Activated CD8-positive, alpha-beta memory T cell treated with anti-CD3 and anti-CD28 coated beads, Interleukin-2, amount 50 U/mL, for 4 hours (primary cell): ENCODE data around the gene STRIP1.

Experiments
- DNase-seq: peaks from one replicate; pipeline ENCODE4 v3.0.0-alpha.2; 2020

STRIP1 gene, protein sequence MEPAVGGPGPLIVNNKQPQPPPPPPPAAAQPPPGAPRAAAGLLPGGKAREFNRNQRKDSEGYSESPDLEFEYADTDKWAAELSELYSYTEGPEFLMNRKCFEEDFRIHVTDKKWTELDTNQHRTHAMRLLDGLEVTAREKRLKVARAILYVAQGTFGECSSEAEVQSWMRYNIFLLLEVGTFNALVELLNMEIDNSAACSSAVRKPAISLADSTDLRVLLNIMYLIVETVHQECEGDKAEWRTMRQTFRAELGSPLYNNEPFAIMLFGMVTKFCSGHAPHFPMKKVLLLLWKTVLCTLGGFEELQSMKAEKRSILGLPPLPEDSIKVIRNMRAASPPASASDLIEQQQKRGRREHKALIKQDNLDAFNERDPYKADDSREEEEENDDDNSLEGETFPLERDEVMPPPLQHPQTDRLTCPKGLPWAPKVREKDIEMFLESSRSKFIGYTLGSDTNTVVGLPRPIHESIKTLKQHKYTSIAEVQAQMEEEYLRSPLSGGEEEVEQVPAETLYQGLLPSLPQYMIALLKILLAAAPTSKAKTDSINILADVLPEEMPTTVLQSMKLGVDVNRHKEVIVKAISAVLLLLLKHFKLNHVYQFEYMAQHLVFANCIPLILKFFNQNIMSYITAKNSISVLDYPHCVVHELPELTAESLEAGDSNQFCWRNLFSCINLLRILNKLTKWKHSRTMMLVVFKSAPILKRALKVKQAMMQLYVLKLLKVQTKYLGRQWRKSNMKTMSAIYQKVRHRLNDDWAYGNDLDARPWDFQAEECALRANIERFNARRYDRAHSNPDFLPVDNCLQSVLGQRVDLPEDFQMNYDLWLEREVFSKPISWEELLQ

DNA sequence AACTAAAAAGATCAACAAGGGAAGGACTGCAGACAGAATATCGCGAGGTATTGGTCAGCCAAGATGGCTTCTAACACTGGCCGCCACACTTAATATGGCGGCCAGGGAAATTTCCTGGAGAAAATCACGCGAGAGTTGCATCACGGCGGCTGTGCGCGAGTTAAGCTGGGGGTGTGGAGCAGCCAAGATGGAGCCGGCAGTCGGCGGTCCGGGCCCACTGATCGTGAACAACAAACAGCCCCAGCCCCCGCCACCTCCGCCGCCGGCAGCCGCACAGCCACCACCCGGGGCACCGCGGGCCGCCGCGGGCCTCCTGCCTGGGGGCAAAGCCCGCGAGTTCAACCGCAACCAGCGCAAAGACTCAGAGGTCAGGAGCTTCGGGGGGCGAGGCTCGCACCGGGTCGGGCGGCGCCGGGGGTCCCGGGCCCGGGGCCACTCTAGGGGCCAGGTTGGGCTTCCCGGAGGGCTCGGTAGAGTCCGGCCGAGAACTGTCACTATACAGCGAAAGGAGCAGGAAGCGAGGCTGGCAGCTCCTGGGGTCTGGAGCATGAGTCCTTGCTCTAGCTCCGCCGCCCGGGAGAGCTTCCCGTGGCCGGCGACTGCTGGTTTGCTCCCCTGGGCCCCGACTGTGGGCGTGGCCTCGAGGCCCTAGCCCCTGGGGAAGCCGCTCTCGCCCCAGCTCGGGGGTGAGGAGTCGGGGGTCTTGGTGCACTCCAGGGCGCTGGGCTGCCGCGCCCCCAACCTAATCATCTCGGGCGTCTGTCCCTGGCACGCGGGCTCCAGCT lies at the start of gene STRIP1:
TSS of gene STRIP1 (plus strand) at position 174 of the 785 bp plus-strand sequence. CDS start at position 188, 14 bp downstream.
- DNase-seq: peak; percentile 92

DNA sequence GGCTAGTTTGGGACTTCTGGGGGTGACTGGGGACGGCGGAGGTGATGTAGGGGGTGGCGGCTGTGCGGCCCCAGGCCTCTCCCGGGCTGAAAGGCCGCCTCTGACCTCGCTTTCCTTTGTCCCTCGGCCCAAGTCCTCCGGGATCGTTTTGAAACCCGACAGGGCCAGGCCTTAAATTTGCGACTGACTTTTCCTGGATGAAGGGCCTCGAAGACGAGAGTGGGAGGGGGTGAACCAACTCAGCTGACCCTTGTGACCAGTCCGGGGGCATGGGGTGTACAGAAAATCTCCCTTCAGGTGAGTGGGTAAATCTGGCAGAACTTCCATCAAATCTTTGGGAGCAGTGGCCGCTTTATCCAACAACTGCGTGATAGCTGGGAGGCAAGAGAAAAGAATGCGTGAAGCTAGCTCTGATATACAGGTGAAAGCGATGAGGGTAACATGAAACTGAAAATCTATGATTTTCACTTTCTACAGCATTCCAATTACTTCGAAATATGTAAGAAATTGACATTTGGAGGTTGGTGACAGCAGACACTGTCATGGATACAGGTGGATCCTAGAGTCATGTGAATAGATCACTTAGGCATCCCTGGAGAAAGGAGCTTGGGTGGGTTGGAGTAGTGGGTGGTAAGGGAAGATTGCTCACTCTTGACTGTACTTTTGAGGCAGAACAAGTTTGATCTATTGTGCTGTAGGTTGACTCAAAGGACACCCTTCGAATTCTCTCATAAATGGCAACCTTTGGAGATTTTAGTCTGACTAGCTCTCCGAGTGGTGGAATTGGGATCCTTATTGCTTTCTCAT lies 49.0 kb upstream of the STRIP1 start:
- no peak for DNase-seq

DNA sequence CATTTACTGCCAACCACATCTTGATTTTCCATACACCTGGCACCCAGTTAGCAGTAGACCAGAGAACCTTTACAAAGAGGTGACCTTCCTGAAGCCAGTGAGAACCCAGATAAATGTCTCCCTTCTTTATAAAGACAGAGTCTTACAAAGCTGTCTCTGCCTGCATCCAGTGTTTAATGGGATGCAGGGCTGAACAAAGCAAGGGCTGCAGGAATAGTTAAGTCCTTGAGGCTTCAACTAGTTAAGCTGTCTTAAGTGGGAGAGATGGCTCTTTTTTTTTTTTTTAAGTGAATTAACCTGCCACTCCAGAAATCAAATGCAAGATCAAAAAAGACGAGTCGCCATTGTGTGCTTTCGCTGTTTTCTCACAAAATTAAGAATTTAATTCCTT lies 48.4 kb upstream of the STRIP1 start:
- DNase-seq: no peak

DNA sequence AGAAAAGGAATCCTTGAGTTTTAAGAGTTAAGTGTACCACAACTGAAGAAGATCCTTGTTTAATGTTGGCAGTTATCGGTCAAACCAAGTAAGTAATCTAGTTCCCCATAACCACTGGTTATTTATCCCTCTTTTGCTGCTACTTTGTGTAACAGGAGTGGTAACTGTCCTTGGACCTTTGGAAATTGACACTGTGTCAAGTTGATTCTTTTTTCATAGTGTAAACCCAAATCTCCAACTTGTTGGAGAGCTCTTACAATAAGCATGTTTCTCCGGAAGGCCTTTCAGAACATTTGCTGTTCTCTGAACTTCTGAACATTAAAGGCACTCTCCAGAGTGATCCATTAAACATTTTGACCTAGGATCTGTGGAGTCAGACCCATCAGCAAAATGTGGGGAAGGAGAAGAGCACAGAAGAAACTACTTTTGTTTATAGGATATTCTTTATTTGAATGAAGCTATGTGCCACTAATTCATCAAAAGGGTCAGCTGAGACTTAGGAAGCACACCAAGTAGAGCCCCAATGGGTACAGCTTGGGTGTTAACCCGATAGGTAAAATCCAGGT lies 46.0 kb upstream of the STRIP1 start:
- DNase-seq: no peak

DNA sequence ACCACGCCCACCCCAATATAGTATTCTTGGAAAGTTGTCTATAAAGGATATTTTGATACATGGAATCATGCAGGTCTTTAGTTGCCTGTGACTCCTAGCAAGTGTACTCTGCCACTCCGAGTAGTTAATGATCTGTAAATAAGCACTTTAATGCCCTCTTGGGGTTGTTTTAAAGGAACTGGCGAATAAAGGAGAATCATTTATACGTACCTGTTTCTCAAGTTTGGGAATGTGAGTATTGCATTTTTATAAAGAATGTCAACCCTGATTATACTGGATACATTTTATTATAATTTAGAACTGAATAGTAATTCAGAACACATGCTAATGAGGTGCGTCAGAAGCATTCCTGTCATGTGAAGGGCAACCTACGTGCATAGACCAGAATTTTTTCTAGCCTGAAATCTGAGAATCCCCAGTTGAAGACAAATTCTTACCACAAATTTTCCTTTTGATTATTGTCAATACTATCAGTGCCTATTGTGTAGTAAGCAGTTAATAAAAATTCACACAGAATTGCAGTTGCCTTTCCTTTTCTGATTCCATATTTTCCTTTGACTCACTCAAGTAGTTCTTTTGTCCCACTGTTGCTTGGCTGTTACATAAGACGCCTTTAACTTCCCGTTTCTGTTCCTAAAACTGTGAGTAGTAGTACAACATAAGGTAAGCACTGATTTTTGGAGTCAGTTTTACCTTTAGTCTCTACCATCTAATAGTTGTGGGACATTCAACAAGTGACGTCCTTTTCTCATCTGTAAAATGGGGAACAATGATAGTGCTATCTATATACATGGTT lies 44.7 kb upstream of the STRIP1 start:
- DNase-seq: no peak

DNA sequence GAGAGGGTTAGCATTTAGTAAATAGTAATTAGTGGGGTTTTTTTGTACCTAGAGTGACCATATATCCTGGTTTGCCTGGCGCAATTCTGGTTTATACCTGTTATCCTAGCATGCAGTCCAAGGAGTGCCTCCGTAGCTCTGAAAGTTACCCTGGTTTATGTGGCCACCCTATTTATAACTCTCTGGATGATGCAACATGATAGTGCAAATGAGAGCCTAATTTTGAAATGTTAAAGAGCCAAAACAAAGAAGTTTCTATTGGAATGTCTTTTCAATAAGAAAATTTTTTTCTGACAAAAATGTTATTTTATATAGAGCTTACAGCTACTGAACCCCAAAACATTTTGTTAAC lies 44.1 kb upstream of the STRIP1 start:
- DNase-seq: no peak

DNA sequence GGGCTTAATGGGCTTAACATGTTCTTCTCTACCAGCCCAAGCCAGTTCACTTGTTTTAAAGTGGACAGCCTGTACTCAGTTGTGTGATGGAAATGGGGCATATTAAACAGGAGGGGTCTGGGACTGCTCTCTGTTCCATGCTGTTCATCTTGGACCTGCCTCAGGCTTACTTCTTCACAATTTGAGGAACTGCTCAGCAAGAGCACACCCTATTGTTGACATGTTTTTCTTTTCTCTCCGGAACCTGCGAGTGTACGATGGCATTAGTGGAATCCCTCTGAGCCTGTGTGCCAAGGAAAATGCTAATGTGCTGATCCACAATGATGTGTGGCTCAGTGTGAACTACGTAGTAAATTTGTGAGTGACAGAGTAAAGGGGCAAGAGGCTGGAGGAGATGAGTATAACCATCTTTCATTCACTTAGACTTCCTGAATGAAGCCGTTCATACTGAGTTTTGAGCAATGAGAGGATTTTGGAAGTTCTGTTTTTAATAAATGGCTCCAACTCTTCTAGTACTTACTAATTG lies 43.0 kb upstream of the STRIP1 start:
- no peak for DNase-seq

DNA sequence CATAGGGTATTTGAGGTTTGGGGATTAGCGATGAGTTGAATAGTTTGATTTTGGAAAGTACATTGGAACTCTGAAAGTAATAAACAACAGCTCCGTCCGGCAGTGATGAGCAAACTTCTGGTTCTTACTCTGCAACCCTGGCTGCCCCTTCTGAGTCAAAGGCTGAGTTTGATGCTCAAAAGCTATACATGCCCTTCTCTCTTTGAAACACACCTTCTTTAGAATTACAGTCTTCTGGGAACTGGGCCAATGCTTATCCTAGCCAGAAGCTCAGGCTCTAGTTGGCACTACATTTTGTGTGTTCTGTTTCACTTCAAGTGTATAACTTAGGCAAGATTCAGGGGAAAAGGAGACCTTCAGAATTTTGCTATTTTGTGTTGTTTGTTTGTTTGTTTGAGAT lies 40.5 kb upstream of the STRIP1 start:
- no peak for DNase-seq

DNA sequence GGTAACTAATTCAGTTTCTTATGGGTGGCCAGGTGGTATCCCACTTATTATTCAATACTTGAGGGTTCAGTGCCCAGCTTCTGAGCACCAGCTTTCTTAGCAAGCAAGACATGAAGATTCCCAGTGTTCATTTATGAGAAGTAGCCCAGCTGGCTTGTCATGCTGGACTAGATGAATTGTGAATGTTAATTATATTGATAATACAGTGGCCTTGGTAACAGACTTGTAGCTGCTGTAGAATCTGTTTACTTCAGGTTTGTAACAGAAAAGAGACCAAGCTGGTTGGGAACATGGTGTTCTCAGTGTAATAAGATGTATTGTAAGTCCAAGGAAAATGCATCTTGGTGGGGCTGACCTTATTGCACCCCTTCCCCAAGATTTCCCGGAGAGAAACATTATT lies 39.8 kb upstream of the STRIP1 start:
- DNase-seq: no peak

DNA sequence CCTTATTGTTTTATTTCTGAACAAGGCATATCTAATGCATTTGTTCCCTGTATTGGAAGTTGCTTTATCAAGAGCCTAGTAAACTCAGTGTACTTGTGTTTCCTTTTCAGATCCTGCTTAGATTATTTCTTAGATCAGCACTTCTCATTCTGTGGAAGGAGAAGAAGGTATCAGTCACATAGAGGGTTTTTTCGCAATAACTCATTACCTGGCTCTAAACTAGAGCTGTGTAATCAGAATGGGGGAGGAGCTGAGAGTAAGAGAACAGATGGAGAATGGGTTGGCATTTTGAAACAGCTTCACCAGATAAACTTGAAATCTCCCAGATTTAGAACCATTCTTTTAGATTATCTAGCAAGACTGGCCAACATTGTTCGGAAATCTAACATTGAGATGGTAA lies 38.9 kb upstream of the STRIP1 start:
- no peak for DNase-seq

DNA sequence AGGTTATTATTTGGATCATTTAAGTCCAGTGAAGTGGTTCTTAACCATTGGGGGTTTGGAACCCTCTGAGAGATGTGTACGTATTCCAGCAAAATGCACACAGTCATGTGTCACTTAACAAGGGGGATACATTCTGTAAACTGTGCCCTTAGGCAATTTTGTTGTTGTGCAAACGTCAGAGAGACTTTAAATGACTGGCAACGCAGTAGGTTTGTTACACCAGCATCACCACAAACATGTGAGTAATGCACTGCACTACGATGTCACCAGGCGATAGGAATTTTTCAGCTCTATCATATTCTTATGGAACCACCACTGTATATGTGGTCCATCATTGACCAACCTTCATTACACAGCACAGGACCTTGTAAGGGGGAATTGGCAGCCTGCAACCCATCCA lies 37.9 kb upstream of the STRIP1 start:
- no peak for DNase-seq

DNA sequence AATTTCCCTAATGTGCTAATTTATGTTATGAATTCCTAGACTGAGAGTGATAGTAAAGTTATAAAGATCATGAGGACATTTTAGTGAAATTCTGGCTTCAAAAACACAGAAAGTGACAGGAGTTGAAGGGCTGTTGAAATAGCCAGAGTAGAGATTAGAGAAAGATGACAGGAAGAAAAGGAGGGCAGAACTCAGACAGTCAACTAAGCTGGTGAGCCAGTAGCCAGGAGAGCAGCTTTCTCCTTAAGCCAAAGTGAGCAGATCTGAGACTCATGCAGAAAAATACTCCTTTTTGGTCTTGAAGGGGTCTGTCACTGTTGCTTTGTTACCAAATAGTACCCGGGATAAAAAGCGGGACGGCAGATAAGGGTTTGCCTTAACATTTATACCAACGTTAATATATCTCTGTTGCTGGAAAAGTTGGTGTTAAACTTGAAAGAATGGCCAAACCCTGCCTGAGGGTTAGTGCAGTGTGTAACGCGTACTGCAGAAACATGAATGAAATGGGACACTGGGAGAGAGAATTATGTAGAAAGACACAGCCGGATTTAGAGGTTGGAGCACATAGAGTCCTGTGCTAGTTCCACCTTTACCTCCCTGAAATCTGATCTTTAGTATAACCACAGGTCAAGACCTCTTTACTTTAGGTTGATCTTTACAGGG lies 37.1 kb upstream of the STRIP1 start:
- no peak for DNase-seq

DNA sequence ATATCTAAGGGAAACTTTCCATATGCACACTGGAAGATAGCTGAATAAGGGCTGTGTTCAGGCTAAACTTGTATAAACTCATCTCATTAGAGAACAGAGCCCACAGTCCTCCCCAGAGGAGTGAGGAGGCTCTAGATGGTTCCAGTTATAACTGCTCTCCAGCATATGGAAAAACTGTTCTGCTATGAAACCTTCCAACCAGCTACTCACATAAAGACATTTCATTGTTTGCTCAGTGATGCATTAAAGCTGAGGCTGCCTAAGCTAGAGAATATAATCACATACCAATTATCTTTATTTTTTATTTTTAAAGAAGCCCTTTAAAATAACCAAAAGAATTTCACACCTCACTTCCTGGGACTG lies 36.6 kb upstream of the STRIP1 start:
- no peak for DNase-seq

DNA sequence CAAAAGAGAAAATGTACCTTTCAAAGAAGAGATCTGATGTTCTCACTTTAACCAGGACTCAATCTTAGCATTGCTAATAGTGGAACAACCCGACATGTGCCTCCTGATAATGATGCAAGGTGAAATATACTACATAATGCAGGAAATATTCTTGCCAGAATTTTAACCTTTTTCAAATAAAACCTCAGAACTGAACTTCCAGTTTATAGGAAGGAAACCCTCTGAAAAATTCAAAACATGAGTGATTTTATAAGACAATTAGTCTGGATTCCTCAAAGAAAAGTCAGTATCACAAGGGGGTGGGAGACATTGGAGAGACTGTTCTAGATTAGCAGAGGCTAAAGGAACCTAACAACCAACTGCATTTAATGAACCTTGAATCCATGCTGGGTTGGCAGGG lies 31.7 kb upstream of the STRIP1 start:
- no peak for DNase-seq

DNA sequence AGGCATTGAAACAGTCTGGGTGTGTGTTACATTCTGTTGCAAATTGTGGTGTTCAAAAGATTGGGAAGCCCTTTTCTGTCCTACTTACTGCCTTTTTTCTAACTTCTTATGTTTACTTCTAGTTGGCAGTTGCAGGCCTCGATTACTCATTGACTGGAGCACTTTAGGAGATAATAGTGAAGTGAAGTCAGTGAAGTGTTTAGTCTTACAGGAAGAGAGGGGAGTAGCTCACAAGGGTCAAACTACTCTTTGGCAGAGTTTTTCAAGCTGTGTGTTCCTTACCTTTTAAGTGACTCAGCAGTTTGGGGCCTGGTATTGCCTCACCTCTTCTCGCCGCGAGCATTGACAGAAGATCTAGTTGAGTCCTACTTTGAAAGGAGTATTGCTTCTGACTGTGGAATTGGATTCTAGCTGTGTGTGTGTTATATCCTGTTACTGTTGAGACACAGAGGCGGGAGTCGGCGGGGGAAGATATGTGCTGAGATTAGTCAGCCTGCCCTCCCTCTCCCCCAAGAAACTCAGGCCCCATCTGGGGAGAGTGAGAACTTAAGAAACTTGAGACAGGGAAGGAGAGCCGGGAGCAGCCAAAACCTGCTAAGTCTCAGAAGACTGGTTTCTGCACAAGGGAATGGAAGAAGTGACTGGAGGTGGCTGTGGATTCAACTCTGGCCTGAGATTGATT lies 30.5 kb upstream of the STRIP1 start:
- DNase-seq: peak; percentile 21

DNA sequence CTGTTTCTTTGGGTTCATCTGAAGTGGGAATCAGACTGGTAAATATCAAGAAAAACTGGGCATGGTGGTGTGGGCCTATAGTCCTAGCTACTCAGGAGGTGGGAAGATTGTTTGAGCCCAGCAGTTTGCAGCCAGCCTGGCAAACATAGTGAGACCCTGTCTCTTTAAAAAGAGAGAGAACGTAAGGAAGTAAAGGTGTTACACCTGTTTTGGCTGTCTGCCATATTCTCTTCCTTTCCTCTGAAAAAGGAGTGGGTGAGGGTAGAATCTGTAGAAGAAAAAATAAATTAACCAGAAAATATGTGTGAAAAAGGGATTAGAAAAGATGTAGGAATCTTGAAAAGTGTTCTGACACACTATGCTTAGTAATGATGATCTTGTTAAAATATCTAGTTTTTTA lies 29.8 kb upstream of the STRIP1 start:
- no peak for DNase-seq

DNA sequence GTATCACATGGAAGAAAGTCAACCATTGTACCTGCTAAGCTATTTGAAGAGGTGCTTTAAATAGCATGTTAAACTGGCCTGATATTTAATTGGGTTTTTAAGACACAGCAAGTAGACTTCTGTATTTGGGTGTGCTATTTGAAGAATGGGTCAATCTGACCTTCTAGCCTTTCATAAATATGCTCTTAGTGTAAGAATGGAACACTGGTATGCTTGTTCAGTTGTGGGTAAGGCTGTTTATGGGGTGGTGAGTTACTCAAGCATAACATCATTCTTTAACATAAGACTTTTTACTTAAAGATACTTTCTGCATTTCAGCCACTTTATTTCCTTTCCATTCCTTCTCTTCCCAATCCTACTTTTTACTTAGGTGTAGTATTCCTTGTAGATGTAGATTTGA lies 28.5 kb upstream of the STRIP1 start:
- DNase-seq: no peak

DNA sequence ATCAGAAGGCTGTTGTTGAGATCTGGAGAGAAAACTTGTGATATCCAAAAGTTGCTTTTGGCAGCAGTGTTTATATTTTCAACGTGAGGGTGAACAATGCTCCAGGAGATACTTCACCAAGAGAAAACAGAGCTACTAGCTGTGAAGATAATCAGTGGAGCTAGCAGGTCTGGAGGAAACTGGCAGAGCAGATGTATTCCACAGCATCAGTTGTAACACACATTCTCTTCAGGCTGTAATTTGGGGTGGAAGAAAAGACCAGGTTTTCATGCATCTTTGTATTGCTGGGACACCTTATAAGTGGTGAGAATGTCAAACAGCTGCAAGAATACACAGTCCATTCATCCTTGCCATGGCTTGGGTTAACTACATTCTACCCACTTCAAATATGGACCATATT lies 27.9 kb upstream of the STRIP1 start:
- no peak for DNase-seq

DNA sequence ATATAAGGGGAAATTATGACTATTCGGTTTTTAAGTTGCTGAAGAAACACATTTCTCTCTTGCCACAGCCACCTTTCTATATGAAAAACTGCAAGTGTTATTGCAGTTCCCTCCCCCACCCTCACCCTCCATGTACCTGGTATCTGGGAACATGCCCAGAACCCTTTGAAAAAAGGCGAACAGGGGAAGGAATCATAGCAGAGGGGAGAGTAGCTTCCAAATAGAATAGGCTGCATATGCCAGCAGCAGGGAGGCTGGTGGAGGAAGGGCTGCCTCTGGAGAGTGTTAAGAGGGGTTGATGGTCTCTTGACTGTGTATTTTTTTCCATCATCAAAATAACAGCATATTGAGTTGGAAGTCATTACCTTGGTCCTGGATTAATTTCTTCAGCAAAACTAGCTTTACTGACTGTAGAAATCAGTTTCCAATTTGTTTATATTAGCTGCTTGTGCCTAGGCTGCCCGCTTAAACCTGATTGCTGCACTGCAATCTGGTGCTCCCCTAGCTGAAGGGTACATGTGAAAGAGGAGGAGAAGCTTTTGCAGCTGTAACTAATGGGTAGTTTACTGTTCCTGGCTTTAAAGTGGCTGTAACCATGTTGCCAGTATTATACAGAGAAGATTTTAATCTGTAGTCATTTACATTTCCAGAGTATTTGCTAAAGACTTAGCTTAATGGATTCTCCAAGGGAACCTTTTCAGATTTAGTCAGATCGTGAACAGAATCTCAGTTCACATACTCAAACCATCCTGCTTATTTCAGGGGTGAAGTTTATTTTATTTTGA lies 27.2 kb upstream of the STRIP1 start:
- no peak for DNase-seq
